ENCODE results near the gene LRP1B.

The LRP1B gene

DNA sequence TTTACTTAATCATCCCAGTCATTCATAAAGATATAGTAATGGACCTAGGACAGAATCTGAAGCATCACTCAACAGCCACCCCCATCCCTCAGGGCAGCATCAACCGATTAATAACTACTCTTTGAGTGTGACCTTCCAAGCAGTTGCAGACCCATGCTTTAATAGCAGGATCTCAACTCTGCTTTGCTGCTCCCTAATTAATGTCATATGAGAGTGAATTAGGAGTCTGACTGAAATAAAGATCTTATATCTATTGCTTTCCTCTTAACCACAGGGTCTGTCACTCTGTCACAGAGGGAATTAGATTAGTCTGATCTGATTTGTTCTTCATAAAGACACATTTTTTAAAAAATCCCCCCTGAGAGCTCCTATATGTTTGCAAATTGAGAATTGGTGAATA is 46.1 kb upstream of the LRP1B start:
- no peaks in the 10 kb centered on the region for H3K9me3 ChIP-seq (ENCODE audit: control insufficient read depth, insufficient read depth, low read length)
- no peak overlapping the region for H3K4me3 ChIP-seq (ENCODE audit: low read length)
- H3K9me2 ChIP-seq (replicated peaks; ENCODE audit: control insufficient read depth, low read length): no peaks in the 10 kb centered on the region
- H3K79me2 ChIP-seq (ENCODE audit: control insufficient read depth, low read length): no peaks in the 10 kb centered on the region
- H3K4me2 ChIP-seq (ENCODE audit: low read length): no peak overlapping the region
- H3K36me3 ChIP-seq (ENCODE audit: control insufficient read depth, low read length): no peaks in the 10 kb centered on the region
- no peak for TF ChIP-seq EZH2phosphoT487 (IDR thresholded peaks at IDR 0.05; ENCODE audit: borderline replicate concordance, low read length)
- TF ChIP-seq, protein P1, sequence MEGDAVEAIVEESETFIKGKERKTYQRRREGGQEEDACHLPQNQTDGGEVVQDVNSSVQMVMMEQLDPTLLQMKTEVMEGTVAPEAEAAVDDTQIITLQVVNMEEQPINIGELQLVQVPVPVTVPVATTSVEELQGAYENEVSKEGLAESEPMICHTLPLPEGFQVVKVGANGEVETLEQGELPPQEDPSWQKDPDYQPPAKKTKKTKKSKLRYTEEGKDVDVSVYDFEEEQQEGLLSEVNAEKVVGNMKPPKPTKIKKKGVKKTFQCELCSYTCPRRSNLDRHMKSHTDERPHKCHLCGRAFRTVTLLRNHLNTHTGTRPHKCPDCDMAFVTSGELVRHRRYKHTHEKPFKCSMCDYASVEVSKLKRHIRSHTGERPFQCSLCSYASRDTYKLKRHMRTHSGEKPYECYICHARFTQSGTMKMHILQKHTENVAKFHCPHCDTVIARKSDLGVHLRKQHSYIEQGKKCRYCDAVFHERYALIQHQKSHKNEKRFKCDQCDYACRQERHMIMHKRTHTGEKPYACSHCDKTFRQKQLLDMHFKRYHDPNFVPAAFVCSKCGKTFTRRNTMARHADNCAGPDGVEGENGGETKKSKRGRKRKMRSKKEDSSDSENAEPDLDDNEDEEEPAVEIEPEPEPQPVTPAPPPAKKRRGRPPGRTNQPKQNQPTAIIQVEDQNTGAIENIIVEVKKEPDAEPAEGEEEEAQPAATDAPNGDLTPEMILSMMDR (IDR thresholded peaks at IDR 0.05; ENCODE audit: low read depth, low read length, poor library complexity, severe bottlenecking): no peak
- no peaks in the 10 kb centered on the region for H3K4me1 ChIP-seq (ENCODE audit: control insufficient read depth, low read length)
- H3K27me3 ChIP-seq (ENCODE audit: control insufficient read depth, low read length): peaks cover 3% of the 10 kb centered on the region; the same call in 1 of the 2 replicates
- no peaks in the 10 kb centered on the region for H3F3A ChIP-seq (ENCODE audit: control insufficient read depth, insufficient read depth)
- H4K20me1 ChIP-seq (ENCODE audit: control insufficient read depth, insufficient read depth, low read depth, low read length): no peaks in the 10 kb centered on the region
- no peak overlapping the region for H3K27ac ChIP-seq (ENCODE audit: low read depth, low read length)

DNA sequence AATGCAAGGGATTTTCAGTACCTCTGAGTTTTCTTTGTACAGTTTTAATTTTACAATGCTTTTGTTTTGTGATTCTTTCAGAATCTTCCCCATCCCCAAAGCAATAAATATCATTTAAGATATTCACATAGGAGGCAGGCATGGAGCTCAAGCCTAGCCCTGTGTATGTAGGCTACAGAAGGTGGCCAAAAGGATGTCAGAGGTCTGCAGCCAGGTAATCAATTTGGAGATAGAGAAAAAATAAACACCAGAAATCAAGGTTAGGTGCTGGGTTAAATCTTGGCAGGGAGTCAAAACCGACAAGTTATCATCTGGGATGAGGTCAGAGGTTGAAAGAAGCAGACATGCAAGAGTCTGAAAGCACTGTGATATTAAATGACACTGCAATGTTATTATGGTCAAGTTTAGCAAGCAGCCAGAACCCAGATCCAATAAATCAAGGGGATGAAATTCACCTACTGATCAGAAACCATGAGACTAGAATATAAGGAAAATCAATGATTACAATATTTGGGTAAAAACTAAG is 45.1 kb upstream of the LRP1B start:
- H3K9me3 ChIP-seq (ENCODE audit: control insufficient read depth, insufficient read depth, low read length): no peaks in the 10 kb centered on the region
- H3K27me3 ChIP-seq (ENCODE audit: control insufficient read depth, low read length): peaks cover 3% of the 10 kb centered on the region; the same call in 1 of the 2 replicates
- H3K4me1 ChIP-seq (ENCODE audit: control insufficient read depth, low read length): no peaks in the 10 kb centered on the region
- no peaks in the 10 kb centered on the region for H3K9me2 ChIP-seq (replicated peaks; ENCODE audit: control insufficient read depth, low read length)
- H3K36me3 ChIP-seq (ENCODE audit: control insufficient read depth, low read length): no peaks in the 10 kb centered on the region
- TF ChIP-seq EZH2phosphoT487 (IDR thresholded peaks at IDR 0.05; ENCODE audit: borderline replicate concordance, low read length): no peak
- TF ChIP-seq, protein P1 (IDR thresholded peaks at IDR 0.05; ENCODE audit: low read depth, low read length, poor library complexity, severe bottlenecking): no peak
- H3K27ac ChIP-seq (ENCODE audit: low read depth, low read length): no peak overlapping the region
- H3K4me3 ChIP-seq (ENCODE audit: low read length): no peak overlapping the region
- no peaks in the 10 kb centered on the region for H4K20me1 ChIP-seq (ENCODE audit: control insufficient read depth, insufficient read depth, low read depth, low read length)
- H3K4me2 ChIP-seq (ENCODE audit: low read length): no peak overlapping the region
- H3F3A ChIP-seq (ENCODE audit: control insufficient read depth, insufficient read depth): no peaks in the 10 kb centered on the region
- no peaks in the 10 kb centered on the region for H3K79me2 ChIP-seq (ENCODE audit: control insufficient read depth, low read length)

DNA sequence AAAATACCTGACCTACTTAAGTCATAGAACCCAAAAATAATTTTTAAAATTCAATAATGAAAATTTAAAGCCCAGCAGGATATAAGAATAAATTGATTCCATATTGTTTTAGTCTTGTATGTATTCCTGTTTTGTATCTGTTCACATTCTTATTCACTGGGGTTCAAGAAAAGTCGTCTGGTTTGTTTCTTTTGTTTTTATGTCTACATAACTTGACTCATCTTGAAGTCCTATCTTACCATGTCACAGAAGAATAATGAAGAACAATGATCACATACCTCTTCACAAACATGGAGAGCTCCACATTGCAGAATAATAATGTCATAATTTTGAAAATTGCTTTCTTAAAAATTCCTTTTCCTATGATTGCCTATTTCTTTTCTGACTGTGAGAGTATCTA is 43.4 kb upstream of the LRP1B start:
- peaks cover 3% of the 10 kb centered on the region; the same call in 1 of the 2 replicates for H3K27me3 ChIP-seq (ENCODE audit: control insufficient read depth, low read length)
- no peak overlapping the region for H3K27ac ChIP-seq (ENCODE audit: low read depth, low read length)
- TF ChIP-seq, protein P1 (IDR thresholded peaks at IDR 0.05; ENCODE audit: low read depth, low read length, poor library complexity, severe bottlenecking): no peak
- TF ChIP-seq EZH2phosphoT487 (IDR thresholded peaks at IDR 0.05; ENCODE audit: borderline replicate concordance, low read length): no peak
- H3K9me3 ChIP-seq (ENCODE audit: control insufficient read depth, insufficient read depth, low read length): no peaks in the 10 kb centered on the region
- H3K9me2 ChIP-seq (replicated peaks; ENCODE audit: control insufficient read depth, low read length): no peaks in the 10 kb centered on the region
- H3K79me2 ChIP-seq (ENCODE audit: control insufficient read depth, low read length): no peaks in the 10 kb centered on the region
- H3K36me3 ChIP-seq (ENCODE audit: control insufficient read depth, low read length): no peaks in the 10 kb centered on the region
- H3K4me1 ChIP-seq (ENCODE audit: control insufficient read depth, low read length): no peaks in the 10 kb centered on the region
- no peak overlapping the region for H3K4me2 ChIP-seq (ENCODE audit: low read length)
- H3K4me3 ChIP-seq (ENCODE audit: low read length): no peak overlapping the region
- H3F3A ChIP-seq (ENCODE audit: control insufficient read depth, insufficient read depth): no peaks in the 10 kb centered on the region
- H4K20me1 ChIP-seq (ENCODE audit: control insufficient read depth, insufficient read depth, low read depth, low read length): no peaks in the 10 kb centered on the region
